Testis (tissue), 3 donors: ENCODE measurements around the gene ECHDC3. TPM values are rescaled to one million over a fixed set of nuclear protein-coding genes. Genes with fewer than 3 reads are reported as not detected.

Experiments used
- DNase-seq: peaks from one replicate; pipeline ENCODE4 v3.0.0-alpha.2; 2019
- H3K27ac ChIP-seq, 2 donors: fragments of 200-600 bp; sonication (generic); one replicate each; pipeline ENCODE4 v1.5.1; 2019
- H3K27me3 ChIP-seq: fragments of 200-600 bp; sonication (generic); one replicate; pipeline ENCODE4 v1.5.1; 2019
- H3K36me3 ChIP-seq: fragments of 200-600 bp; sonication (generic); one replicate; pipeline ENCODE4 v1.5.1; 2017; ENCODE audit warnings: low read depth; ENCODE audit errors: missing control alignments
- H3K4me1 ChIP-seq: fragments of 200-600 bp; sonication (generic); one replicate; pipeline ENCODE4 v1.5.1; 2019
- H3K4me3 ChIP-seq, 2 donors: fragments of 200-600 bp; sonication (generic); one replicate each; pipeline ENCODE4 v1.5.1; 2017 to 2019
- H3K9me3 ChIP-seq: fragments of 200-600 bp; sonication (generic); one replicate; pipeline ENCODE4 v1.5.1; 2017
- POLR2A ChIP-seq: fragments of 450-650 bp; IDR thresholded peaks from one replicate; pipeline ENCODE4 v1.6.1; 2017; ENCODE audit warnings: antibody characterized with exemption, mild to moderate bottlenecking, moderate library complexity
- WGBS, 2 donors: methylation state at CpG; one replicate each; pipeline ENCODE4 v1.1.5; 2018; 5-methylcytosine and 5-hydroxymethylcytosine counted together
- intact Hi-C: fragments of 100-400 bp; cut with DNase I; formaldehyde crosslinking; loops from one replicate; pipeline ENCODE4 v1.15.1; 2023; ENCODE audit warnings: low total_unique reads
- polyA plus RNA-seq: library from polyadenylated mRNA; stranded (reverse); fragments of 350-450 nt; fragmentation: Illumina TruSeq; extraction: RNeasy Lipid Tissue Mini Kit (QIAGEN cat#74804); gene quantifications from one replicate; pipeline ENCODE4 v1.2.3, GENCODE V29; 2014; ENCODE audit warnings: low read depth, low replicate concordance; ENCODE audit not compliant: insufficient read depth
- total RNA-seq, 2 donors: library from RNA; depleted of rRNA; stranded (reverse); fragments of >200 nt; gene quantifications; one replicate each; pipeline ENCODE4 v1.2.3, GENCODE V29; 2016
- TF ChIP-seq, protein P1 (sequence below), 3 experiments: fragments of 450-650 bp in 2 of 3; fragments of 200-600 bp in 1 of 3; sonication (generic) in 1 of 3; IDR thresholded peaks; one replicate each; pipeline ENCODE4 v1.5.1; 2016 to 2019; ENCODE audit warnings: antibody characterized with exemption in 3 of 3, mild to moderate bottlenecking in 2 of 3, moderate library complexity in 1 of 3

ECHDC3 gene
- total and polyA plus RNA-seq, 3 donors from 2014 or later: 32.5 to 83.8 (median 61.7) TPM

DNA sequence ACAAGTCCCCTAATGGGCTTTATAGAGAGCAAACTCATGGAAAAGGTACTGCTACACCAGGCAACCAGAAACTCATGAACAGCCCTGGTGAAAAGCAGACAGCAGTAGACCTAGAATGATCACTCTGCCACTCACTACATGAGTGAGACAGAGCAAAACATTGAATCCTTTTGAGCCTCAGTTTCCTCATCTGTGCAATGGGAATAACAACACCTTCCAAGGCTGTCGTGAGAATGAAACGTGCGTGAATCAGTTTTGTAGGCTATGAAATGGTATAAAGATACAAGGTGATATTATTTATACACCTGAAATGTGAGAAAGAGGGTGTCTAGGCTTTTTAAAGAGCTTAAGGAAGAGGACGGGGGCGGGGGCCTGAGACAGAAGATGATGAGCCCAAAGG is 66.6 kb downstream of the ECHDC3 start:
- no peaks in the 10 kb centered on the region for H3K4me1 ChIP-seq
- H3K36me3 ChIP-seq: no peaks in the 10 kb centered on the region
- H3K27ac ChIP-seq: no peak overlapping the region
- H3K4me3 ChIP-seq: no peak overlapping the region
- intact Hi-C loops: no loop called here
- H3K9me3 ChIP-seq: no peaks in the 10 kb centered on the region
- H3K27me3 ChIP-seq: no peaks in the 10 kb centered on the region
- 97 to 98% methylated on average over 5 of the region's 5 CpGs for WGBS, 2 donors
- TF ChIP-seq POLR2A: no peak
- TF ChIP-seq, protein P1, sequence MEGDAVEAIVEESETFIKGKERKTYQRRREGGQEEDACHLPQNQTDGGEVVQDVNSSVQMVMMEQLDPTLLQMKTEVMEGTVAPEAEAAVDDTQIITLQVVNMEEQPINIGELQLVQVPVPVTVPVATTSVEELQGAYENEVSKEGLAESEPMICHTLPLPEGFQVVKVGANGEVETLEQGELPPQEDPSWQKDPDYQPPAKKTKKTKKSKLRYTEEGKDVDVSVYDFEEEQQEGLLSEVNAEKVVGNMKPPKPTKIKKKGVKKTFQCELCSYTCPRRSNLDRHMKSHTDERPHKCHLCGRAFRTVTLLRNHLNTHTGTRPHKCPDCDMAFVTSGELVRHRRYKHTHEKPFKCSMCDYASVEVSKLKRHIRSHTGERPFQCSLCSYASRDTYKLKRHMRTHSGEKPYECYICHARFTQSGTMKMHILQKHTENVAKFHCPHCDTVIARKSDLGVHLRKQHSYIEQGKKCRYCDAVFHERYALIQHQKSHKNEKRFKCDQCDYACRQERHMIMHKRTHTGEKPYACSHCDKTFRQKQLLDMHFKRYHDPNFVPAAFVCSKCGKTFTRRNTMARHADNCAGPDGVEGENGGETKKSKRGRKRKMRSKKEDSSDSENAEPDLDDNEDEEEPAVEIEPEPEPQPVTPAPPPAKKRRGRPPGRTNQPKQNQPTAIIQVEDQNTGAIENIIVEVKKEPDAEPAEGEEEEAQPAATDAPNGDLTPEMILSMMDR (IDR thresholded peaks at IDR 0.05): no peak
- no peak for DNase-seq

DNA sequence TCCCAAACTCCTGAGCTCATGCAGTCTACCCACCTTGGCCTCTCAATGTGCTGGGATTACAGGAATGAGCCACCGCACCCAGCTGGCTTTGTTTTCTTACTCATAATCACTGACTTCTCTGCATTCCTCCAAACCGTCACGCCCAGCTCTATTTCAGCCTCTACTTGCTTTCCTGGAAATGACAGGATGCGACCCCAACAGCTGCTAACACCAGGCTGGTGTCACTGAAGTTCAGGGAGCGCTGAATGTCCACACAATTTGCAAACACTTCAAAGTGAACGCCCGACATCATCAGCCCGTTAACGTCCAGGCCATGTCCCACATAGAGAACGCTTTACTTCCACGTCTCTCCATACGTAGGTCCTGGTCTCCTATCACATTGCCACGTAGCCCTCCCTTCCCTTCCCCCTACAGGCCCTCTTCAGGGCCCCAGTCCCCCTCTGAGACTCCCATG is 68.2 kb downstream of the ECHDC3 start:
- Histone ChIP-seq H3K4me1 (no peaks in the 10 kb centered on the region), H3K36me3 (no peaks in the 10 kb centered on the region), H3K4me3 (no peak overlapping the region), H3K27ac (no peak overlapping the region), H3K27me3 (no peaks in the 10 kb centered on the region), H3K9me3 (no peaks in the 10 kb centered on the region)
- intact Hi-C loops: no loop called here
- no peak for TF ChIP-seq POLR2A
- TF ChIP-seq, protein P1 (IDR thresholded peaks at IDR 0.05): no peak
- no peak for DNase-seq
- 63 to 69% methylated on average over 13 of the region's 13 CpGs for WGBS, 2 donors

DNA sequence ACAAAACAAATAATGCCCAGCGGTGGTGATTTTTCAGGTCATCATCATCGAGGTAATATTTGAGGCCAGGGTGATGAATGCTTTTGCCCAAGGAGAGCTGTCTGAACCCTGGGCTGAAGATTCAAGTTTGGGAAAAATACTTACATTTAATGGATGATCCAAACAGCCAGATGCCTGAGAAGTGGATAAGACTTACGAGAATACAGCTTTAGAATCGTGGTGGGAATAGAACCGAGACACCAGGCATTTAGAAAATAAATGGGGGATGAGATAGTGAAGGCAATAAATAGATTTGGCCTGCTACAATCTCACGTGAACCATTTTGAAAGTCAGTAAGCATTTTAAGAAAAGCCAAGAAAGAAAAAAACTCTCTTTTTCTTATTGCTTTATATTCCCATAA is 68.8 kb downstream of the ECHDC3 start:
- intact Hi-C loops: no loop called here
- H3K4me1 ChIP-seq: no peaks in the 10 kb centered on the region
- no peak for DNase-seq
- no peak for TF ChIP-seq POLR2A
- TF ChIP-seq, protein P1 (IDR thresholded peaks at IDR 0.05): no peak
- no peaks in the 10 kb centered on the region for H3K9me3 ChIP-seq
- no peaks in the 10 kb centered on the region for H3K27me3 ChIP-seq
- no peaks in the 10 kb centered on the region for H3K36me3 ChIP-seq
- 83% methylated on average over 6 of the region's 6 CpGs for WGBS, 2 donors
- no peak overlapping the region for H3K27ac ChIP-seq
- H3K4me3 ChIP-seq: no peak overlapping the region

DNA sequence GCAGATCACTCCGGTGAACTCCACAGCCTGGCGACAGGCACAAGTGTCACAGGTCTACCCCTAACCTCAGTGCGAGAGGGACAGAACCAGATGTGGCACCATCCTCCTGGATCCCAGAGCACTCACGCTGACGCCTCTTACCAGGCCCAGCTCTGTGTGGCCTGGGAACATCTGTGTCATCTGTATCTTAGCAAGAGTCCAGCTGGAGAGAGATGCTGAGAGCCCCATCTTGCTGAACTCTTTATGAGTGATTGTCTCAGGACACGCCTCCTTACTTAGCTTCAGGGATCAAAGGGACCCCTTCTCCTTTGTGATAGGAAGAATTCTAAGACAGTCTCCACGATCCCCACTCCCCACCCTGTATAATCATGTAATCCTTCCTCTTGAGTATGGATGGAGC is 71.0 kb downstream of the ECHDC3 start:
- DNase-seq: no peak
- TF ChIP-seq POLR2A: no peak
- TF ChIP-seq, protein P1 (IDR thresholded peaks at IDR 0.05): no peak
- Histone ChIP-seq H3K27ac (no peak overlapping the region), H3K9me3 (no peaks in the 10 kb centered on the region), H3K4me3 (no peak overlapping the region), H3K4me1 (no peaks in the 10 kb centered on the region), H3K27me3 (no peaks in the 10 kb centered on the region), H3K36me3 (no peaks in the 10 kb centered on the region)
- 94 to 99% methylated on average over 7 of the region's 7 CpGs for WGBS, 2 donors
- intact Hi-C loops: no loop called here

Other genes starting within 250 kb of the ECHDC3 start
- gene USP6NL, start 130.7 kb upstream of the ECHDC3 start, total RNA-seq: 10 to 100 TPM; 50.4 to 56.1 TPM
- gene USP6NL, start 130.7 kb upstream of the ECHDC3 start, polyA plus RNA-seq: 64.9 TPM
- 10 to 100 TPM; 15.6 to 21.4 TPM for gene PROSER2, start 81.0 kb downstream of the ECHDC3 start, total RNA-seq
- gene PROSER2, start 81.0 kb downstream of the ECHDC3 start, polyA plus RNA-seq: 7.8 TPM